Kidney epithelial cell (primary cell): ENCODE data around the gene CCBE1. TPM values are rescaled to one million over a fixed set of nuclear protein-coding genes. Genes with fewer than 3 reads are reported as not detected.

Experiments used
- DNase-seq: peaks from one replicate; pipeline ENCODE4 v3.0.0-alpha.2; 2010; ENCODE audit warnings: low read depth
- H3K27me3 ChIP-seq: 2 replicates; pipeline ENCODE4 v1.6.0; 2011; ENCODE audit warnings: low read length; ENCODE audit not compliant: control insufficient read depth, insufficient read depth
- H3K36me3 ChIP-seq: 2 replicates; pipeline ENCODE4 v1.5.1; 2011; ENCODE audit warnings: low read length; ENCODE audit not compliant: control insufficient read depth, insufficient read depth
- H3K4me3 ChIP-seq: 2 replicates; pipeline ENCODE4 v1.5.1; 2011; ENCODE audit warnings: low read depth, mild to moderate bottlenecking, control low read depth, low read length
- CTCF ChIP-seq: IDR thresholded peaks from 2 replicates; pipeline ENCODE4 v1.5.1; 2011; ENCODE audit warnings: mild to moderate bottlenecking, moderate library complexity, low read length, control low read depth, inconsistent platforms; ENCODE audit not compliant: insufficient read depth, poor library complexity, severe bottlenecking
- total RNA-seq: library from RNA; depleted of rRNA; stranded (reverse); fragments of >200 nt; gene quantifications from 2 replicates; pipeline ENCODE4 v1.2.3, GENCODE V29; 2015

Gene CCBE1
- total RNA-seq, 1 donor from 2014 or later: 1.2 TPM

GRCh38 chr18:59623456-59624368, 73.5 kb downstream of the CCBE1 start:
- no peak for TF ChIP-seq CTCF
- no peak for DNase-seq
- Histone ChIP-seq H3K27me3 (no peaks in the 10 kb centered on the region), H3K4me3 (no peak overlapping the region), H3K36me3 (no peaks in the 10 kb centered on the region)

GRCh38 chr18:59621027-59621426, 76.2 kb downstream of the CCBE1 start:
- no peak for DNase-seq
- H3K4me3 ChIP-seq: no peak overlapping the region
- no peaks in the 10 kb centered on the region for H3K27me3 ChIP-seq
- no peaks in the 10 kb centered on the region for H3K36me3 ChIP-seq
- no peak for TF ChIP-seq CTCF

GRCh38 chr18:59620381-59620780, 76.8 kb downstream of the CCBE1 start:
- DNase-seq: no peak
- TF ChIP-seq CTCF: no peak
- H3K27me3 ChIP-seq: no peaks in the 10 kb centered on the region
- no peaks in the 10 kb centered on the region for H3K36me3 ChIP-seq
- no peak overlapping the region for H3K4me3 ChIP-seq

GRCh38 chr18:59619816-59620215, 77.4 kb downstream of the CCBE1 start:
- Histone ChIP-seq H3K36me3 (no peaks in the 10 kb centered on the region), H3K4me3 (no peak overlapping the region), H3K27me3 (no peaks in the 10 kb centered on the region)
- DNase-seq: no peak
- TF ChIP-seq CTCF: no peak

GRCh38 chr18:59617468-59617932, 79.7 kb downstream of the CCBE1 start:
- DNase-seq: no peak
- no peaks in the 10 kb centered on the region for H3K36me3 ChIP-seq
- no peak for TF ChIP-seq CTCF
- no peak overlapping the region for H3K4me3 ChIP-seq
- H3K27me3 ChIP-seq: no peaks in the 10 kb centered on the region

DNA sequence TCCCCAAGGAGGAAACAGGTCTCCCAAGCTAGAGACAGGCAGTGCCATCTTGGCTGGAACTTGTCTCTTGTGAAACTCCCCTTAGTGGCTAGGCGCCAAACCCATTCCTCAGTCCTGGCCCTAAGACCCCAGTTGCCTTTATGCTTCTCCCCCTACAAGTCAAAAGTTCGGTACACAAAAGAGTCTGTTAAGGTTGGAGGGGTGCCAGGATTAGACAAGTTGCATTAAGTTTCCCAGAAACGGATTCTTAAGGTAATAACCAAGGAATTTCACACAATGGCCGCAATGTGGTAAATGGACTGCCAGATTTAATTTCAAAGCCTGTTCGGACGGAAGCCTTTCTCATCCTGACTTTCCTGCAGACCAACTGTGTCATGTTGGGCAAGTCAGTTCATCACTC, 80.7 kb downstream of the CCBE1 start:
- Histone ChIP-seq H3K36me3 (no peaks in the 10 kb centered on the region), H3K27me3 (no peaks in the 10 kb centered on the region), H3K4me3 (no peak overlapping the region)
- DNase-seq: no peak
- TF ChIP-seq CTCF: no peak
